IMR-90 (cell line): Measurements from ENCODE around the gene TMPRSS3. TPM values are rescaled to one million over a fixed set of nuclear protein-coding genes. Genes with fewer than 3 reads are reported as not detected.

Experiments used
- ATAC-seq: fragments of 200-7000 bp; cut with Tn5 transposase; 2 replicates; pipeline ENCODE4 v1.9.1; 2020; ENCODE audit warnings: low read depth, mild to moderate bottlenecking, moderate library complexity
- BruUV-seq: library from RNA; stranded (reverse); fragments of 400-500 nt; replicated peaks from 2 replicates; lab custom pipeline; 2021; lab: Mats Ljungman, UMichigan
- CTCF ChIA-PET: fragments of 300-600 bp; formaldehyde crosslinking; extraction: SDS; loops from one replicate; lab custom pipeline; 2021; ENCODE audit warnings: antibody characterized with exemption; lab: Yijun Ruan, JAX
- POLR2A ChIA-PET: fragments of 300-600 bp; sonication (Branson Sonifier 250); formaldehyde crosslinking; loops from one replicate; lab custom pipeline; 2022; ENCODE audit warnings: antibody characterized with exemption; ENCODE audit not compliant: unreplicated experiment; lab: Charles Lee
- DNase-seq: peaks from one replicate; pipeline ENCODE4 v3.0.0; 2013
- H2AFZ ChIP-seq: replicated peaks from 2 replicates; pipeline ENCODE3; 2013; ENCODE audit warnings: low read length, mild to moderate bottlenecking; ENCODE audit not compliant: poor library complexity
- H2AK5ac ChIP-seq: 2 replicates; pipeline ENCODE4 v1.6.1; 2013; ENCODE audit warnings: low read depth, low read length, inconsistent platforms
- H2AK9ac ChIP-seq: replicated peaks from 2 replicates; pipeline ENCODE3; 2013; ENCODE audit warnings: mild to moderate bottlenecking, low read depth, low read length, moderate library complexity; ENCODE audit not compliant: poor library complexity
- H2BK120ac ChIP-seq: 2 replicates; pipeline ENCODE4 v1.6.1; 2013; ENCODE audit warnings: low read depth, low read length, inconsistent platforms
- H2BK15ac ChIP-seq: 3 replicates; pipeline ENCODE4 v1.6.1; 2013; ENCODE audit warnings: low read depth, low read length, inconsistent platforms
- H2BK20ac ChIP-seq: 2 replicates; pipeline ENCODE4 v1.6.1; 2013; ENCODE audit warnings: low read depth, mild to moderate bottlenecking, inconsistent platforms, low read length, moderate library complexity
- H2BK5ac ChIP-seq: 2 replicates; pipeline ENCODE4 v1.6.1; 2013; ENCODE audit warnings: mild to moderate bottlenecking, low read depth, low read length, inconsistent platforms; ENCODE audit not compliant: poor library complexity, severe bottlenecking
- H3K14ac ChIP-seq: replicated peaks from 2 replicates; pipeline ENCODE4 v1.6.1; 2013; ENCODE audit warnings: low read depth, low read length, inconsistent platforms
- H3K18ac ChIP-seq: 2 replicates; pipeline ENCODE4 v1.6.1; 2013; ENCODE audit warnings: low read depth, low read length, control low read depth
- H3K23ac ChIP-seq: 2 replicates; pipeline ENCODE4 v1.6.1; 2013; ENCODE audit warnings: low read depth, low read length, inconsistent platforms
- H3K27ac ChIP-seq: 2 replicates; pipeline ENCODE4 v1.5.1; 2013; ENCODE audit warnings: mild to moderate bottlenecking, control low read depth, low read length; ENCODE audit not compliant: insufficient read depth
- H3K27me3 ChIP-seq: 2 replicates; pipeline ENCODE4 v1.6.1; 2013; ENCODE audit warnings: low read length; ENCODE audit not compliant: control insufficient read depth, insufficient read depth
- H3K36me3 ChIP-seq: 2 replicates; pipeline ENCODE4 v1.6.1; 2013; ENCODE audit warnings: low read length, mixed read lengths; ENCODE audit not compliant: control insufficient read depth, insufficient read depth
- H3K4ac ChIP-seq: 2 replicates; pipeline ENCODE4 v1.6.1; 2013; ENCODE audit warnings: low read depth, low read length, inconsistent platforms
- H3K4me1 ChIP-seq: 2 replicates; pipeline ENCODE4 v1.6.1; 2013; ENCODE audit warnings: low read length, mixed read lengths; ENCODE audit not compliant: control insufficient read depth, insufficient read depth
- H3K4me2 ChIP-seq: 2 replicates; pipeline ENCODE4 v1.6.1; 2013; ENCODE audit warnings: low read depth, mild to moderate bottlenecking, control low read depth, low read length, moderate library complexity
- H3K4me3 ChIP-seq: 2 replicates; pipeline ENCODE4 v1.5.1; 2013; ENCODE audit warnings: low read depth, mild to moderate bottlenecking, control low read depth, low read length, moderate library complexity; ENCODE audit not compliant: insufficient read depth
- H3K56ac ChIP-seq: 2 replicates; pipeline ENCODE4 v1.6.1; 2013; ENCODE audit warnings: low read length, inconsistent platforms; ENCODE audit not compliant: insufficient read depth; ENCODE audit errors: extremely low read depth
- H3K79me1 ChIP-seq, 2 experiments: 2 replicates each; pipeline ENCODE4 v1.6.1; 2013; ENCODE audit warnings: low read length in 2 of 2, inconsistent platforms in 1 of 2, low read depth in 1 of 2
- H3K9ac ChIP-seq: 2 replicates; pipeline ENCODE4 v1.6.1; 2013; ENCODE audit warnings: low read depth, low read length, control low read depth
- H3K9me1 ChIP-seq: 2 replicates; pipeline ENCODE4 v1.6.1; 2013; ENCODE audit warnings: low read length, inconsistent platforms; ENCODE audit not compliant: insufficient read depth
- H3K9me3 ChIP-seq: 2 replicates; pipeline ENCODE4 v1.6.1; 2013; ENCODE audit warnings: low read length; ENCODE audit not compliant: control insufficient read depth, insufficient read depth
- H4K20me1 ChIP-seq: 2 replicates; pipeline ENCODE4 v1.6.1; 2013; ENCODE audit warnings: low read length, inconsistent platforms; ENCODE audit not compliant: insufficient read depth
- H4K5ac ChIP-seq: 2 replicates; pipeline ENCODE4 v1.6.1; 2013; ENCODE audit warnings: mild to moderate bottlenecking, low read depth, low read length, control low read depth
- H4K8ac ChIP-seq, 2 experiments: 2 replicates each; pipeline ENCODE4 v1.6.1; 2013; ENCODE audit warnings: low read depth in 2 of 2, low read length in 2 of 2, control low read depth in 1 of 2, inconsistent platforms in 1 of 2
- H4K91ac ChIP-seq: 2 replicates; pipeline ENCODE4 v1.6.1; 2013; ENCODE audit warnings: low read depth, low read length, inconsistent platforms; ENCODE audit not compliant: insufficient read depth
- BHLHE40 ChIP-seq: fragments of 150-350 bp; IDR thresholded peaks from 2 replicates; pipeline ENCODE4 v1.6.1; 2016; ENCODE audit warnings: mild to moderate bottlenecking, low read depth, low read length
- CEBPB ChIP-seq: IDR thresholded peaks from 2 replicates; pipeline ENCODE4 v1.6.1; 2012; ENCODE audit warnings: low read depth, low read length, improper control_type of control experiment
- CHD1 ChIP-seq: IDR thresholded peaks from 2 replicates; pipeline ENCODE4 v1.6.1; 2012; ENCODE audit warnings: low read depth, low read length, improper control_type of control experiment
- FOS ChIP-seq: fragments of 150-350 bp; IDR thresholded peaks from 2 replicates; pipeline ENCODE4 v1.6.1; 2016; ENCODE audit warnings: low read depth, low read length
- MAFK ChIP-seq: IDR thresholded peaks from 2 replicates; pipeline ENCODE4 v1.6.1; 2012; ENCODE audit warnings: low read depth, low read length, improper control_type of control experiment
- MAZ ChIP-seq: IDR thresholded peaks from 2 replicates; pipeline ENCODE4 v1.6.1; 2012; ENCODE audit warnings: low read depth, mild to moderate bottlenecking, low read length, improper control_type of control experiment, moderate library complexity, borderline replicate concordance
- MXI1 ChIP-seq: IDR thresholded peaks from 2 replicates; pipeline ENCODE4 v1.6.1; 2012; ENCODE audit warnings: low read depth, mild to moderate bottlenecking, low read length, moderate library complexity, borderline replicate concordance
- NFE2L2 ChIP-seq: fragments of 150-350 bp; IDR thresholded peaks from 2 replicates; pipeline ENCODE4 v1.6.1; 2016; ENCODE audit warnings: low read depth, mild to moderate bottlenecking, low read length
- POLR2A ChIP-seq: IDR thresholded peaks from 2 replicates; pipeline ENCODE4 v1.6.1; 2012; ENCODE audit warnings: mild to moderate bottlenecking, low read depth, low read length
- RAD21 ChIP-seq: IDR thresholded peaks from 2 replicates; pipeline ENCODE4 v1.6.1; 2012; ENCODE audit warnings: low read length, improper control_type of control experiment
- RCOR1 ChIP-seq: IDR thresholded peaks from 2 replicates; pipeline ENCODE4 v1.6.1; 2012; ENCODE audit warnings: mild to moderate bottlenecking, low read length, improper control_type of control experiment; ENCODE audit not compliant: insufficient replicate concordance
- RFX5 ChIP-seq: IDR thresholded peaks from 2 replicates; pipeline ENCODE4 v1.8.0; 2012; ENCODE audit warnings: low read depth, mild to moderate bottlenecking, low read length, moderate library complexity
- SMC3 ChIP-seq: fragments of 150-350 bp; IDR thresholded peaks from 2 replicates; pipeline ENCODE4 v1.6.1; 2016; ENCODE audit warnings: low read depth, mild to moderate bottlenecking, antibody characterized with exemption, low read length, moderate library complexity
- WGBS, 2 experiments: methylation state at CpG; one replicate each; pipeline versions ENCODE4 v1.1.5 to v1.1.7; 2013; ENCODE audit warnings: missing lambda C conversion rate in 2 of 2; ENCODE audit not compliant: insufficient read length in 1 of 2; ENCODE audit errors: extremely low coverage in 2 of 2; 5-methylcytosine and 5-hydroxymethylcytosine counted together
- dilution Hi-C: fragments of 300-500 bp; cut with HindIII; formaldehyde crosslinking; loops from one replicate; pipeline ENCODE4 v1.14.3; 2018; ENCODE audit warnings: low sequenced_read_pairs; ENCODE audit not compliant: unreplicated experiment
- in situ Hi-C: fragments of 300-500 bp; cut with MboI; formaldehyde crosslinking; loops from 3 replicates; pipeline ENCODE4 v1.14.3; 2019; ENCODE audit warnings: low sequenced_read_pairs, inconsistent platforms, mixed read lengths
- intact Hi-C: fragments of 100-400 bp; cut with micrococcal nuclease; formaldehyde crosslinking; loops from 2 replicates; pipeline ENCODE4 v1.10.0; 2022
- polyA plus RNA-seq, 3 experiments: library from polyadenylated mRNA; depleted of rRNA; stranded (reverse); fragments of >200 nt; gene quantifications; 2 replicates each; pipeline ENCODE4 v1.2.3, GENCODE V29; 2012; ENCODE audit warnings: low replicate concordance in 1 of 3
- total RNA-seq: library from RNA; depleted of rRNA; stranded (reverse); fragments of >200 nt; gene quantifications from 2 replicates; pipeline ENCODE4 v1.2.3, GENCODE V29; 2012
- TF ChIP-seq, protein P1 (sequence below): fragments of 150-350 bp; IDR thresholded peaks from 2 replicates; pipeline ENCODE4 v1.6.1; 2016; ENCODE audit warnings: low read depth, mild to moderate bottlenecking, low read length, moderate library complexity, borderline replicate concordance
- TF ChIP-seq, protein P2 (sequence below): fragments of 150-350 bp; IDR thresholded peaks from 2 replicates; pipeline ENCODE4 v1.6.1; 2017; ENCODE audit warnings: mild to moderate bottlenecking, antibody characterized with exemption, low read length, low read depth
- TF ChIP-seq, protein P3 (sequence below): conservative IDR thresholded peaks from 2 replicates; pipeline ENCODE4 v1.5.1; 2012; ENCODE audit warnings: mild to moderate bottlenecking, low read depth, low read length, improper control_type of control experiment

TMPRSS3 gene
- total and polyA plus RNA-seq, 2 of the 4 experiments (the other 2 are of a cell fraction): not detected

DNA sequence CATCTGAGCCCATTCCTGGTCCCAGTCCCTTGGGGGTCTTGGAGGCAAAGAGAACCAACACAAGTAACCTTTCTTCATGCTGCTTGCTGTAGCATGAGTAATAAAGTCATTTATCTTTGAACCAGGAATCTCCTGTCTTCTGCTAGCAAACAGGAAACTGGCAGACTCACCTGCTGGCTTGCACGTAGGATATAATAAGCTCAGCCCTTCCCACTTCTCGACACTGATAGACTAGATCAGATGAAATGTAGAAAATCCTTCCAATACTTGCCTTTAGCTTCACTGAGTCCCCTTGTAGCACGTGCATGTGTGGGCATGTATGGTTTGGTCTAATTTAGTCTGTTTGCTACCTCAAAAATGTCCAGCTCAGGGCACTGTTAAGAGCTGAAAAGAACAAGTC is 38.5 kb downstream of the TMPRSS3 start:
- DNase-seq (no peak), ATAC-seq (no peak)
- no CpG with 5 or more reads among the region's 3 CpGs for WGBS, 2 experiments
- H3K4me1 ChIP-seq: no peaks in the 10 kb centered on the region
- no peaks in the 10 kb centered on the region; the same call in 1 of the 2 replicates for H3K9me3 ChIP-seq
- no peak overlapping the region for H3K27ac ChIP-seq
- peaks cover 15% of the 10 kb centered on the region for H3K27me3 ChIP-seq
- H2AK9ac ChIP-seq: no peak overlapping the region
- in situ Hi-C loops: no loop called here
- no peaks in the 10 kb centered on the region for H3K9me1 ChIP-seq
- intact Hi-C loops: no loop called here
- H3K4me2 ChIP-seq: no peak overlapping the region
- CTCF ChIA-PET: interaction anchor here (1.1 kb wide), 1 partner anchor 10 kb away, joined by 3 read pairs; no protein-coding TSS in a partner anchor
- POLR2A ChIA-PET: no interaction called here
- H2BK20ac ChIP-seq: no peak overlapping the region
- no peak overlapping the region for H4K91ac ChIP-seq
- H4K20me1 ChIP-seq: no peaks in the 10 kb centered on the region
- H2BK5ac ChIP-seq: no peak overlapping the region
- H3K4ac ChIP-seq: no peak overlapping the region
- H2BK15ac ChIP-seq: no peak overlapping the region
- no peaks in the 10 kb centered on the region for H3K36me3 ChIP-seq
- BruUV-seq: no TSS peak
- H3K18ac ChIP-seq: no peak overlapping the region
- no peak overlapping the region for H4K8ac ChIP-seq
- H2AFZ ChIP-seq: no peak overlapping the region
- H3K79me1 ChIP-seq: no peaks in the 10 kb centered on the region
- no peak overlapping the region for H3K4me3 ChIP-seq
- TF ChIP-seq CHD1 (no peak), MXI1 (no peak), CEBPB (no peak), RAD21 (no peak), POLR2A (no peak), FOS (no peak), RFX5 (no peak), MAFK (no peak), BHLHE40 (no peak), RCOR1 (no peak), SMC3 (no peak), MAZ (no peak), NFE2L2 (no peak)
- TF ChIP-seq, protein P1, sequence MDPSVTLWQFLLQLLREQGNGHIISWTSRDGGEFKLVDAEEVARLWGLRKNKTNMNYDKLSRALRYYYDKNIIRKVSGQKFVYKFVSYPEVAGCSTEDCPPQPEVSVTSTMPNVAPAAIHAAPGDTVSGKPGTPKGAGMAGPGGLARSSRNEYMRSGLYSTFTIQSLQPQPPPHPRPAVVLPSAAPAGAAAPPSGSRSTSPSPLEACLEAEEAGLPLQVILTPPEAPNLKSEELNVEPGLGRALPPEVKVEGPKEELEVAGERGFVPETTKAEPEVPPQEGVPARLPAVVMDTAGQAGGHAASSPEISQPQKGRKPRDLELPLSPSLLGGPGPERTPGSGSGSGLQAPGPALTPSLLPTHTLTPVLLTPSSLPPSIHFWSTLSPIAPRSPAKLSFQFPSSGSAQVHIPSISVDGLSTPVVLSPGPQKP: no peak
- TF ChIP-seq, protein P2, sequence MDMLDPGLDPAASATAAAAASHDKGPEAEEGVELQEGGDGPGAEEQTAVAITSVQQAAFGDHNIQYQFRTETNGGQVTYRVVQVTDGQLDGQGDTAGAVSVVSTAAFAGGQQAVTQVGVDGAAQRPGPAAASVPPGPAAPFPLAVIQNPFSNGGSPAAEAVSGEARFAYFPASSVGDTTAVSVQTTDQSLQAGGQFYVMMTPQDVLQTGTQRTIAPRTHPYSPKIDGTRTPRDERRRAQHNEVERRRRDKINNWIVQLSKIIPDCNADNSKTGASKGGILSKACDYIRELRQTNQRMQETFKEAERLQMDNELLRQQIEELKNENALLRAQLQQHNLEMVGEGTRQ: no peak
- TF ChIP-seq, protein P3, sequence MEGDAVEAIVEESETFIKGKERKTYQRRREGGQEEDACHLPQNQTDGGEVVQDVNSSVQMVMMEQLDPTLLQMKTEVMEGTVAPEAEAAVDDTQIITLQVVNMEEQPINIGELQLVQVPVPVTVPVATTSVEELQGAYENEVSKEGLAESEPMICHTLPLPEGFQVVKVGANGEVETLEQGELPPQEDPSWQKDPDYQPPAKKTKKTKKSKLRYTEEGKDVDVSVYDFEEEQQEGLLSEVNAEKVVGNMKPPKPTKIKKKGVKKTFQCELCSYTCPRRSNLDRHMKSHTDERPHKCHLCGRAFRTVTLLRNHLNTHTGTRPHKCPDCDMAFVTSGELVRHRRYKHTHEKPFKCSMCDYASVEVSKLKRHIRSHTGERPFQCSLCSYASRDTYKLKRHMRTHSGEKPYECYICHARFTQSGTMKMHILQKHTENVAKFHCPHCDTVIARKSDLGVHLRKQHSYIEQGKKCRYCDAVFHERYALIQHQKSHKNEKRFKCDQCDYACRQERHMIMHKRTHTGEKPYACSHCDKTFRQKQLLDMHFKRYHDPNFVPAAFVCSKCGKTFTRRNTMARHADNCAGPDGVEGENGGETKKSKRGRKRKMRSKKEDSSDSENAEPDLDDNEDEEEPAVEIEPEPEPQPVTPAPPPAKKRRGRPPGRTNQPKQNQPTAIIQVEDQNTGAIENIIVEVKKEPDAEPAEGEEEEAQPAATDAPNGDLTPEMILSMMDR: no peak
- H3K14ac ChIP-seq: no peak overlapping the region
- no peak overlapping the region for H3K23ac ChIP-seq
- H3K9ac ChIP-seq: no peak overlapping the region
- no peak overlapping the region for H3K56ac ChIP-seq
- no peak overlapping the region for H2AK5ac ChIP-seq
- dilution Hi-C loops: no loop called here
- no peak overlapping the region for H2BK120ac ChIP-seq
- H4K5ac ChIP-seq: no peak overlapping the region
